K562 (cell line): ENCODE measurements around the gene ANKRD2.

ENCODE experiments used
- EZH2 ChIP-seq: IDR thresholded peaks from 2 replicates; pipeline ENCODE4 v1.6.1; 2012; ENCODE audit warnings: low read depth, mild to moderate bottlenecking, inconsistent platforms, low read length, borderline replicate concordance
- NR2C2 ChIP-seq, 2 experiments: fragments of 200-800 bp in 1 of 2; sonication (Bioruptor generic) in 1 of 2; sonication (generic) in 1 of 2; formaldehyde crosslinking in 1 of 2; IDR thresholded peaks; 2 replicates each; pipeline versions ENCODE4 v1.6.1 to v1.8.0; 2016 to 2022; ENCODE audit warnings: mild to moderate bottlenecking in 1 of 2, missing compliant biosample characterization in 1 of 2, missing genetic modification characterization in 1 of 2, missing genetic modification reagents in 1 of 2
- PTBP1 ChIP-seq: fragments of 200-400 bp; formaldehyde crosslinking; IDR thresholded peaks from 2 replicates; pipeline ENCODE4 v1.6.1; 2017; ENCODE audit warnings: low read depth, low read length
- RBM17 ChIP-seq: fragments of 200-400 bp; formaldehyde crosslinking; IDR thresholded peaks from 2 replicates; pipeline ENCODE4 v1.6.1; 2017; ENCODE audit warnings: low read depth, mild to moderate bottlenecking, low read length, borderline replicate concordance
- SPI1 ChIP-seq: IDR thresholded peaks from 2 replicates; pipeline ENCODE4 v1.6.1; 2011; ENCODE audit warnings: low read depth, low read length, control low read depth, borderline replicate concordance
- TAF15 ChIP-seq: fragments of 200-400 bp; formaldehyde crosslinking; IDR thresholded peaks from 2 replicates; pipeline ENCODE4 v1.6.1; 2017; ENCODE audit warnings: mild to moderate bottlenecking, low read depth, low read length, moderate library complexity
- ZNF24 ChIP-seq: fragments of 450-650 bp; IDR thresholded peaks from 2 replicates; pipeline ENCODE4 v1.6.1; 2016
- TF ChIP-seq, protein P1 (sequence below): sonication (generic); formaldehyde crosslinking; IDR thresholded peaks from 2 replicates; pipeline ENCODE4 v1.9.0; 2022; ENCODE audit warnings: mild to moderate bottlenecking, missing genetic modification reagents
- TF ChIP-seq, protein P2 (sequence below): sonication (generic); formaldehyde crosslinking; IDR thresholded peaks from 2 replicates; pipeline ENCODE4 v1.8.0; 2023; ENCODE audit warnings: missing genetic modification reagents, mild to moderate bottlenecking, borderline replicate concordance
- TF ChIP-seq, protein P3 (sequence below), 3 experiments: IDR thresholded peaks in 2 of 3; conservative IDR thresholded peaks in 1 of 3; 2 replicates each; pipeline ENCODE4 v1.5.1; 2011 to 2012; ENCODE audit warnings: low read length in 3 of 3, mild to moderate bottlenecking in 3 of 3, control low read depth in 2 of 3, improper control_type of control experiment in 1 of 3, inconsistent platforms in 1 of 3, low read depth in 1 of 3, mixed read lengths in 1 of 3, moderate library complexity in 1 of 3; ENCODE audit not compliant: insufficient read depth in 2 of 3
- TF ChIP-seq, protein P4 (sequence below): fragments of 250-450 bp; sonication (Bioruptor Pico); IDR thresholded peaks from 2 replicates; pipeline ENCODE4 v1.5.0; 2021
- TF ChIP-seq, protein P5 (sequence below), 2 experiments: fragments of 450-650 bp in 1 of 2; sonication (generic) in 1 of 2; formaldehyde crosslinking in 1 of 2; IDR thresholded peaks in 1 of 2; conservative IDR thresholded peaks in 1 of 2; 2 replicates each; pipeline versions ENCODE4 v1.6.1 to v1.8.1; 2016 to 2023; ENCODE audit warnings: mild to moderate bottlenecking in 2 of 2, moderate library complexity in 2 of 2, inconsistent platforms in 1 of 2, missing genetic modification reagents in 1 of 2
- TF ChIP-seq, protein P6 (sequence below), 2 experiments: fragments of 150-350 bp in 1 of 2; IDR thresholded peaks; 2 replicates each; pipeline ENCODE4 v1.6.1; 2012 to 2016; ENCODE audit warnings: low read depth in 2 of 2, low read length in 2 of 2, mild to moderate bottlenecking in 1 of 2, moderate library complexity in 1 of 2

DNA sequence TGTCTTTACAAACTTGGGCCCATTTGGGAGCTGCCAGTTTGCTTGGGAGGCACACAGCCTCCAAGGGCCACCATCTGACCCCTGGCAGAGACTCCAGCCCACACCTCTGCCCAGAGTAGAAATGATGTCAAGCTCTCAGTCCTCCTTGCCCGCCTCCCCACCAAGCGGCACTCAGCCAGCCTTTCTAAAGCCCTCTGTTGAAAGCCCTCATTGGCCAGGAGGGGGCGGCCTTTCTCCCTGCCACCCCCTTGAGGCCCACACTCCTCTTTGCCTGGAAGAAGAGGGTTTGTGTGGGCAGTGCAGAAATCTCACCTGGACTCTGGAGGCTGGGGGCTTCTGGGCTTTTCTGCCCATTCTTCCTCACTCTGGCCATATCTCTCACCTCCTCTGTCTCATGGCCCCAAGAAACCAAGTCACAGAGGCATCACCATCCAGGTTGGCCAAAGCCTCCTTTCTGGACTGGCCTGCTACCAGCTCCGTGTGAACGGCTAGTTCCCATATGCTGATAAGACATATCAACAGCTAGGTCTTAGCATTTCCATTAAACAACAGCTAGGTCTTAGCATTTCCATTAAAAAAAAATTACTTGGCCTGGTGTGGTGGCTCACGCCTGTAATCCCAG, 37.7 kb upstream of the ANKRD2 start:
- TF ChIP-seq, protein P1, sequence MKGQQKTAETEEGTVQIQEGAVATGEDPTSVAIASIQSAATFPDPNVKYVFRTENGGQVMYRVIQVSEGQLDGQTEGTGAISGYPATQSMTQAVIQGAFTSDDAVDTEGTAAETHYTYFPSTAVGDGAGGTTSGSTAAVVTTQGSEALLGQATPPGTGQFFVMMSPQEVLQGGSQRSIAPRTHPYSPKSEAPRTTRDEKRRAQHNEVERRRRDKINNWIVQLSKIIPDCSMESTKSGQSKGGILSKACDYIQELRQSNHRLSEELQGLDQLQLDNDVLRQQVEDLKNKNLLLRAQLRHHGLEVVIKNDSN (CRISPR knock-in tag): no peak
- TF ChIP-seq, protein P2, sequence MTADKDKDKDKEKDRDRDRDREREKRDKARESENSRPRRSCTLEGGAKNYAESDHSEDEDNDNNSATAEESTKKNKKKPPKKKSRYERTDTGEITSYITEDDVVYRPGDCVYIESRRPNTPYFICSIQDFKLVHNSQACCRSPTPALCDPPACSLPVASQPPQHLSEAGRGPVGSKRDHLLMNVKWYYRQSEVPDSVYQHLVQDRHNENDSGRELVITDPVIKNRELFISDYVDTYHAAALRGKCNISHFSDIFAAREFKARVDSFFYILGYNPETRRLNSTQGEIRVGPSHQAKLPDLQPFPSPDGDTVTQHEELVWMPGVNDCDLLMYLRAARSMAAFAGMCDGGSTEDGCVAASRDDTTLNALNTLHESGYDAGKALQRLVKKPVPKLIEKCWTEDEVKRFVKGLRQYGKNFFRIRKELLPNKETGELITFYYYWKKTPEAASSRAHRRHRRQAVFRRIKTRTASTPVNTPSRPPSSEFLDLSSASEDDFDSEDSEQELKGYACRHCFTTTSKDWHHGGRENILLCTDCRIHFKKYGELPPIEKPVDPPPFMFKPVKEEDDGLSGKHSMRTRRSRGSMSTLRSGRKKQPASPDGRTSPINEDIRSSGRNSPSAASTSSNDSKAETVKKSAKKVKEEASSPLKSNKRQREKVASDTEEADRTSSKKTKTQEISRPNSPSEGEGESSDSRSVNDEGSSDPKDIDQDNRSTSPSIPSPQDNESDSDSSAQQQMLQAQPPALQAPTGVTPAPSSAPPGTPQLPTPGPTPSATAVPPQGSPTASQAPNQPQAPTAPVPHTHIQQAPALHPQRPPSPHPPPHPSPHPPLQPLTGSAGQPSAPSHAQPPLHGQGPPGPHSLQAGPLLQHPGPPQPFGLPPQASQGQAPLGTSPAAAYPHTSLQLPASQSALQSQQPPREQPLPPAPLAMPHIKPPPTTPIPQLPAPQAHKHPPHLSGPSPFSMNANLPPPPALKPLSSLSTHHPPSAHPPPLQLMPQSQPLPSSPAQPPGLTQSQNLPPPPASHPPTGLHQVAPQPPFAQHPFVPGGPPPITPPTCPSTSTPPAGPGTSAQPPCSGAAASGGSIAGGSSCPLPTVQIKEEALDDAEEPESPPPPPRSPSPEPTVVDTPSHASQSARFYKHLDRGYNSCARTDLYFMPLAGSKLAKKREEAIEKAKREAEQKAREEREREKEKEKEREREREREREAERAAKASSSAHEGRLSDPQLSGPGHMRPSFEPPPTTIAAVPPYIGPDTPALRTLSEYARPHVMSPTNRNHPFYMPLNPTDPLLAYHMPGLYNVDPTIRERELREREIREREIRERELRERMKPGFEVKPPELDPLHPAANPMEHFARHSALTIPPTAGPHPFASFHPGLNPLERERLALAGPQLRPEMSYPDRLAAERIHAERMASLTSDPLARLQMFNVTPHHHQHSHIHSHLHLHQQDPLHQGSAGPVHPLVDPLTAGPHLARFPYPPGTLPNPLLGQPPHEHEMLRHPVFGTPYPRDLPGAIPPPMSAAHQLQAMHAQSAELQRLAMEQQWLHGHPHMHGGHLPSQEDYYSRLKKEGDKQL (CRISPR knock-in tag): no peak
- TF ChIP-seq, protein P3, sequence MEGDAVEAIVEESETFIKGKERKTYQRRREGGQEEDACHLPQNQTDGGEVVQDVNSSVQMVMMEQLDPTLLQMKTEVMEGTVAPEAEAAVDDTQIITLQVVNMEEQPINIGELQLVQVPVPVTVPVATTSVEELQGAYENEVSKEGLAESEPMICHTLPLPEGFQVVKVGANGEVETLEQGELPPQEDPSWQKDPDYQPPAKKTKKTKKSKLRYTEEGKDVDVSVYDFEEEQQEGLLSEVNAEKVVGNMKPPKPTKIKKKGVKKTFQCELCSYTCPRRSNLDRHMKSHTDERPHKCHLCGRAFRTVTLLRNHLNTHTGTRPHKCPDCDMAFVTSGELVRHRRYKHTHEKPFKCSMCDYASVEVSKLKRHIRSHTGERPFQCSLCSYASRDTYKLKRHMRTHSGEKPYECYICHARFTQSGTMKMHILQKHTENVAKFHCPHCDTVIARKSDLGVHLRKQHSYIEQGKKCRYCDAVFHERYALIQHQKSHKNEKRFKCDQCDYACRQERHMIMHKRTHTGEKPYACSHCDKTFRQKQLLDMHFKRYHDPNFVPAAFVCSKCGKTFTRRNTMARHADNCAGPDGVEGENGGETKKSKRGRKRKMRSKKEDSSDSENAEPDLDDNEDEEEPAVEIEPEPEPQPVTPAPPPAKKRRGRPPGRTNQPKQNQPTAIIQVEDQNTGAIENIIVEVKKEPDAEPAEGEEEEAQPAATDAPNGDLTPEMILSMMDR (IDR thresholded peaks at IDR 0.05 in 2 of 3, conservative IDR thresholded peaks at IDR 0.05 in 1 of 3; ENCODE audit: insufficient read depth in 2 of 3, low read depth in 1 of 3, low read length in 3 of 3): peak; percentile 72 to 83 (median 79)
- no peak for TF ChIP-seq PTBP1
- TF ChIP-seq, protein P4, sequence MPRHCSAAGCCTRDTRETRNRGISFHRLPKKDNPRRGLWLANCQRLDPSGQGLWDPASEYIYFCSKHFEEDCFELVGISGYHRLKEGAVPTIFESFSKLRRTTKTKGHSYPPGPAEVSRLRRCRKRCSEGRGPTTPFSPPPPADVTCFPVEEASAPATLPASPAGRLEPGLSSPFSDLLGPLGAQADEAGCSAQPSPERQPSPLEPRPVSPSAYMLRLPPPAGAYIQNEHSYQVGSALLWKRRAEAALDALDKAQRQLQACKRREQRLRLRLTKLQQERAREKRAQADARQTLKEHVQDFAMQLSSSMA: no peak
- TF ChIP-seq, protein P5, sequence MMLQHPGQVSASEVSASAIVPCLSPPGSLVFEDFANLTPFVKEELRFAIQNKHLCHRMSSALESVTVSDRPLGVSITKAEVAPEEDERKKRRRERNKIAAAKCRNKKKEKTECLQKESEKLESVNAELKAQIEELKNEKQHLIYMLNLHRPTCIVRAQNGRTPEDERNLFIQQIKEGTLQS (IDR thresholded peaks at IDR 0.05): no peak
- TF ChIP-seq, protein P5 (CRISPR knock-in tag; conservative IDR thresholded peaks at IDR 0.05): no peak
- TF ChIP-seq, protein P6, sequence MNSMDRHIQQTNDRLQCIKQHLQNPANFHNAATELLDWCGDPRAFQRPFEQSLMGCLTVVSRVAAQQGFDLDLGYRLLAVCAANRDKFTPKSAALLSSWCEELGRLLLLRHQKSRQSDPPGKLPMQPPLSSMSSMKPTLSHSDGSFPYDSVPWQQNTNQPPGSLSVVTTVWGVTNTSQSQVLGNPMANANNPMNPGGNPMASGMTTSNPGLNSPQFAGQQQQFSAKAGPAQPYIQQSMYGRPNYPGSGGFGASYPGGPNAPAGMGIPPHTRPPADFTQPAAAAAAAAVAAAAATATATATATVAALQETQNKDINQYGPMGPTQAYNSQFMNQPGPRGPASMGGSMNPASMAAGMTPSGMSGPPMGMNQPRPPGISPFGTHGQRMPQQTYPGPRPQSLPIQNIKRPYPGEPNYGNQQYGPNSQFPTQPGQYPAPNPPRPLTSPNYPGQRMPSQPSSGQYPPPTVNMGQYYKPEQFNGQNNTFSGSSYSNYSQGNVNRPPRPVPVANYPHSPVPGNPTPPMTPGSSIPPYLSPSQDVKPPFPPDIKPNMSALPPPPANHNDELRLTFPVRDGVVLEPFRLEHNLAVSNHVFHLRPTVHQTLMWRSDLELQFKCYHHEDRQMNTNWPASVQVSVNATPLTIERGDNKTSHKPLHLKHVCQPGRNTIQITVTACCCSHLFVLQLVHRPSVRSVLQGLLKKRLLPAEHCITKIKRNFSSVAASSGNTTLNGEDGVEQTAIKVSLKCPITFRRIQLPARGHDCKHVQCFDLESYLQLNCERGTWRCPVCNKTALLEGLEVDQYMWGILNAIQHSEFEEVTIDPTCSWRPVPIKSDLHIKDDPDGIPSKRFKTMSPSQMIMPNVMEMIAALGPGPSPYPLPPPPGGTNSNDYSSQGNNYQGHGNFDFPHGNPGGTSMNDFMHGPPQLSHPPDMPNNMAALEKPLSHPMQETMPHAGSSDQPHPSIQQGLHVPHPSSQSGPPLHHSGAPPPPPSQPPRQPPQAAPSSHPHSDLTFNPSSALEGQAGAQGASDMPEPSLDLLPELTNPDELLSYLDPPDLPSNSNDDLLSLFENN (IDR thresholded peaks at IDR 0.05; ENCODE audit: low read depth in 2 of 2, low read length in 2 of 2): no peak
- no peak for TF ChIP-seq RBM17
- no peak for TF ChIP-seq TAF15
- TF ChIP-seq EZH2: no peak
- TF ChIP-seq NR2C2 (CRISPR knock-in tag; IDR thresholded peaks at IDR 0.05): no peak
- no peak for TF ChIP-seq NR2C2 (tag; IDR thresholded peaks at IDR 0.05)
- no peak for TF ChIP-seq ZNF24
- no peak for TF ChIP-seq SPI1
